SK-N-MC (cell line): ENCODE measurements around the gene GRM5.

ENCODE experiments used
- DNase-seq: peaks from one replicate; pipeline ENCODE4 v3.0.0-alpha.2; 2011; ENCODE audit warnings: low read depth, low spot score
- H3K27ac ChIP-seq: fragments of 200-600 bp; sonication (generic); 2 replicates; pipeline ENCODE4 v1.5.1; 2016; ENCODE audit warnings: mixed run types
- H3K36me3 ChIP-seq: fragments of 200-600 bp; sonication (generic); 2 replicates; pipeline ENCODE4 v1.6.1; 2017; ENCODE audit warnings: antibody characterized with exemption, low read length, mixed read lengths; ENCODE audit not compliant: insufficient read depth
- H3K4me3 ChIP-seq: fragments of 200-600 bp; sonication (generic); 2 replicates; pipeline ENCODE4 v1.5.1; 2016
- H3K9ac ChIP-seq: fragments of 200-600 bp; sonication (generic); 2 replicates; pipeline ENCODE4 v1.8.0; 2017; ENCODE audit warnings: mixed run types, mixed read lengths; ENCODE audit not compliant: insufficient read length
- H3K9me3 ChIP-seq: fragments of 200-600 bp; sonication (generic); 2 replicates; pipeline ENCODE4 v1.6.1; 2017; ENCODE audit warnings: low read depth, mild to moderate bottlenecking, antibody characterized with exemption, low read length, moderate library complexity, mixed read lengths
- EZH2 ChIP-seq: fragments of 200-600 bp; sonication (generic); IDR thresholded peaks from one replicate; pipeline ENCODE4 v1.6.1; 2017; ENCODE audit warnings: antibody characterized with exemption
- FOXP2 ChIP-seq: optimal IDR thresholded peaks from 2 replicates; pipeline ENCODE3; 2011; ENCODE audit warnings: mild to moderate bottlenecking, moderate library complexity; ENCODE audit not compliant: insufficient read depth; ENCODE audit errors: extremely low read length, control extremely low read depth
- POLR2AphosphoS5 ChIP-seq: IDR thresholded peaks from 2 replicates; pipeline ENCODE4 v1.6.1; 2012; ENCODE audit warnings: mild to moderate bottlenecking, low read depth, low read length, borderline replicate concordance

GRM5 gene

DNA sequence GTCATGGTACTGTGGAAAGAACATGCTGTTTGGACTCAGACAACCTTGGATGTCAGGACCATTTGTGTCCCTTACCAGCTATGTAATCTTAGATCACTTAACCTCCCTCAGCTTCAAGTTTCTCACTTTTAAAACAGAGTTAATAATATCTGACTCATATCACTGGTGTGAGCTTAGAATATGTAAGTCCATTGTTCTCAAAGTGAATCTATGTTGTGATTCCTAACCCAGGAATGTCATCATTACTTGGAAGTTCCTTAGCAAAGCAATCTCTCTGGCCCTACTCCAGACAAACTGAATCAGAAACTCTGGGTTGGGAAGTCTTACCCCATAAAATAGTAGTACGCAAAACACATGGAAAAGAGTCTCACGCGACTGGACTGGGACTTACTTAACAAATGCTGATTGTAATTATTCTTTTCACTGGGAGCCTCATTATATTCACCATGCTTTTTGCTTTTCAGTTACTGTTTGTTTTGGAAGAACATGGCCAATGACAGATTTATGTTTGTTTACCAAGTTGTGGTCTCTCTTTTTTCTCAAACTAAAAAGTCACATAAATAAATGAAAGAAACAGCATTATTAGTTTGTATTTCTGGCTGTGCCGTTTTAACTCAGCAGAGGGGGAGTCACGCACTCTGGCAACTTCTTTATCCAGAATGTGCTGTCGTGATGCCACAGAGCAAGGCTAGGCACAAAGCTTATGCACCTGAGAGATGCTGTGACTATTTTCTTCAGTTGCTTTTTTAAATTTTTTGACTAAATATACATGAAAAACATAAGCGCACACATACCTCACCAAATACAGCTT, 510.6 kb downstream of the GRM5 start:
- no peak overlapping the region for H3K4me3 ChIP-seq
- TF ChIP-seq POLR2AphosphoS5 = no peak
- TF ChIP-seq FOXP2 = no peak
- TF ChIP-seq EZH2 = no peak
- no peak overlapping the region for H3K9ac ChIP-seq
- H3K36me3 ChIP-seq = no peaks in the 10 kb centered on the region
- no peak overlapping the region for H3K27ac ChIP-seq
- no peaks in the 10 kb centered on the region for H3K9me3 ChIP-seq
- DNase-seq = no peak

DNA sequence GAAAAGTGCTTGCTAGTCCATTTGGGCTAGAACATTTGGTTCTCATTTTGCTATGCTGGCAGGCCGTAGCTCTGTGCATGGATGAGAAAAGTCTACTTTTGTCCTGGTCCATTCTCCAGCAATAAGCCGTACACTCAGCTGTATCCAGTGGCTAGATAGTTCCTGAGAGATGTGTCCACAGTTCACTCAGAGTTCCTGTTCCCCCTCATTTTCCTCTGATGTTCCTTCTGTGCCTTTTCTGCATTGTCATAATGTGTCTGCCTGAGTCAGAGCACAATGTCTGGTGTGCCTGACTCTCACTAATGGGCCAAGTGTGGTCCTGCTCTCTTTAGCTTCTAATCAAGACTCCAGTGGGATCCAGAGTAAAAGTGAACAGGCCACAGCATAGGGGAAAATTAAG, 512.6 kb downstream of the GRM5 start:
- Histone ChIP-seq H3K36me3 (no peaks in the 10 kb centered on the region), H3K4me3 (no peak overlapping the region), H3K27ac (no peak overlapping the region), H3K9me3 (no peaks in the 10 kb centered on the region), H3K9ac (no peak overlapping the region)
- TF ChIP-seq FOXP2 (no peak), POLR2AphosphoS5 (no peak), EZH2 (no peak)
- no peak for DNase-seq

DNA sequence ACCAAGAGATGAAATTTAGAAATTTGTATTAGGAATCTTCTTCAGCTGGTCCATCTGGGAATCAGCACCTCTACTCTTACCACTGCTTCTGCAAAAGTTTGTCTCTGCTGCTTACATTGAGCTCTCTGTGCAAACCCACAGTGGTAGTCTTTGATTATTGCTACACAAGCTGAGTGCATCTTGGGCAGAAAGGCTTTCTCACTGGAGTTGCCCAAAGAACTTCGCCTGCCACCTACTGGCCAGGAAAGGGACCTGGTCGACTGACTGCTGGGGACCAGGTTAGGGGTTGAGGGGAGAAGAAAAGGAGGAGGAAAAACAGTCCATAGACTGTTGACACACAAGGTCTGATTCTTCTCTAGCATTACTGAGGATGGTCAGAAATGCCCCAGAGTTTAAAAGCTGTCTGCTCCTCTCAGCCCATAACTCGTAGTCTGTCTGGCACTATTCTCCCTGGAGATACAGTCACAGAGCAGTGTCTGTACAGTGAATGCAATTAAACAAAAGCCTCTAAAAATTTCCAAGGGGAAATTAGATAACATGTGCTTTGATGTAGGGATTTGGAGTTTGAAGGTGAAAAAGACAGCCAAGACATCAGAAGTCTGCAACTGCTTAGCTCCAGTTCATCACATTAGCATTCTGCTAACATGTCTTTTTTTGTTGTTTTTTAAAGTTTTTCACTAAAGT, 513.3 kb downstream of the GRM5 start:
- no peak for DNase-seq
- Histone ChIP-seq H3K27ac (no peak overlapping the region), H3K9ac (no peak overlapping the region), H3K9me3 (no peaks in the 10 kb centered on the region), H3K4me3 (no peak overlapping the region), H3K36me3 (no peaks in the 10 kb centered on the region)
- TF ChIP-seq EZH2 (no peak), POLR2AphosphoS5 (no peak), FOXP2 (no peak)

DNA sequence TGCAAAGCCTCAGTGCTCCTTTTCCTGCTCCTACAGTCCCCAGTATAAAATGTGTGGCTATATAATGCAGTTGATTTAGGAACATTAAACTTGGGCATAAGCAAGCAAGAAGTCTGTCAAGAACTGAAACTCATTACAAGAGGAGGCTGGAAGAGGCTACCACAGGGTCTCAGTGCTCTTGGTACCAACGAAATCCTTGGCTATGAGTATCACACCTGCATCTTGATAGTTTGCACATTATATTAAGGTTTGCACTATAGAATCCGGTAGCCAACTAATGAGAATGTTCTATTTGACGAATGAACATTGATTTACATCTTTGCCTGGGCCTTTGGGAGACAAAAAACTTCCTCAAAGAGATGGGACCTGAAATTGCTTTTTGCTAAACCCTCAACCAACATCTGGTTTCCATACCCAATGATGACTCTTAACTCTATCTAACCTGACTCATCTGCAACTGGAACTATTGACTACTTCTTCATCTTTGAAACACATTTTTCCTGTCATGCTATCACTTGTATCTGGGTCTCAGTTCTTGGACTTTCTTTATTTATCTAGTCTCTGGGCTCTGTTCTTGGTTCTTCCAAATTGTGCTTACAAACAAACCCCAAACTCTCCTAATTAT, 521.0 kb downstream of the GRM5 start:
- H3K9me3 ChIP-seq = no peaks in the 10 kb centered on the region
- no peak for TF ChIP-seq POLR2AphosphoS5
- no peak for TF ChIP-seq EZH2
- no peak for TF ChIP-seq FOXP2
- no peak overlapping the region for H3K27ac ChIP-seq
- no peak for DNase-seq
- H3K9ac ChIP-seq = no peak overlapping the region
- no peak overlapping the region for H3K4me3 ChIP-seq
- H3K36me3 ChIP-seq = no peaks in the 10 kb centered on the region

DNA sequence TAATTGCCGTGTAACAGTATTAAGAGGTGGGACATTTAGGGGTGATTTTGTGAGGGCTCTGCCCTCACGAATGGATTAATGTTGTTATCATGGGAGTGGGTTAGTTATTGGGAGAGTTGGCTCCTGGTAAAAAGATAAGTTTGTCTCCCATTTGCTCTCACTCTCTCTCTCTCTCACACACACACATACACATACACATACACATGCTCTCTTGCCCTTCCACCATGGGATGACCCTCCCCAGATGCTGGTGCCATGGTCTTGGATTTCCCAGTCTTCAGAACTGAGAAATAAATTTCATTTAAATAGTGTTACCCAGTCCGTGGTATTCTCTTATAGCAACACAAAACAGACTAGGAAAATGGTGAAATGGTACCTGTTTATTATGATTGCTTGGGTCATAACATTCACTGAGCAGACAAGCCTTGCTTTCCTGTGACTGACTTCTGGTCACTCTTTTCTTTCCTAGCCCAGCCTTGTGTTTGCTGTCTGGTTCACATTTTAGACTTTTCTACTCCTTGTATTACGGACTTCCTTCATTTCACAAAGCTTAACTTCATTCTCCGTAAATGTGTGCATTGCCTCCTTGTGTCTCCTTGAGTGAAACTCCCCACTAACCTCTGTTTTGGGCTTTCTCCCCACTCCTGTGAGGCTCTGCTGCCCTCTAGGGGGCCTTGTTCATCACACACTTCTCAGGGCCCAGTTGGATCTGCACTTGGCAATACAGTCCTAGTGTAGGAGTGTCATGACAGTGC, 521.7 kb downstream of the GRM5 start:
- TF ChIP-seq FOXP2 (no peak), POLR2AphosphoS5 (no peak), EZH2 (no peak)
- H3K9ac ChIP-seq = no peak overlapping the region
- no peaks in the 10 kb centered on the region for H3K9me3 ChIP-seq
- H3K27ac ChIP-seq = no peak overlapping the region
- H3K4me3 ChIP-seq = 0 out of 2 replicates have a peak overlapping the region, but pooled peaks have one; percentile 17
- DNase-seq = peak; percentile 72
- no peaks in the 10 kb centered on the region for H3K36me3 ChIP-seq

DNA sequence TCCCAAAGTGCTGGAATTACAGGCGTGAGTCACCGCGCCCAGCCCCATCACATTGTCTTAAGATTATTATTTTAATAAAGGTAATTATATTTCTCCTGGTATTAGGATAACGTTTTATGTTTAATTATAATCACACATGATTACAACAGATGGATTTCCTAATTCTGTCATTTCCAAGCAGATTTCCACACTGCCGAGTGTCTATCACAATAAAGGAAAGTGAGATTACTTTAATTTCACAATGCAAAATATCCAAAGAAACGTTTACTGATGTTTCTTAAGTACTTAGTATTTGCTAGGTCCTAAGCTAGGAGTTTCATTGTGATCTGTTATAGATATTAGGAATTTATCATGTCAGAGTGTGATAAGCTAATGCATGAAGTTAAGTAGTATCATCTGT, 524.8 kb downstream of the GRM5 start:
- TF ChIP-seq EZH2 = no peak
- no peak overlapping the region for H3K9ac ChIP-seq
- H3K9me3 ChIP-seq = no peaks in the 10 kb centered on the region
- H3K36me3 ChIP-seq = no peaks in the 10 kb centered on the region
- no peak overlapping the region for H3K27ac ChIP-seq
- H3K4me3 ChIP-seq = no peak overlapping the region
- no peak for DNase-seq

DNA sequence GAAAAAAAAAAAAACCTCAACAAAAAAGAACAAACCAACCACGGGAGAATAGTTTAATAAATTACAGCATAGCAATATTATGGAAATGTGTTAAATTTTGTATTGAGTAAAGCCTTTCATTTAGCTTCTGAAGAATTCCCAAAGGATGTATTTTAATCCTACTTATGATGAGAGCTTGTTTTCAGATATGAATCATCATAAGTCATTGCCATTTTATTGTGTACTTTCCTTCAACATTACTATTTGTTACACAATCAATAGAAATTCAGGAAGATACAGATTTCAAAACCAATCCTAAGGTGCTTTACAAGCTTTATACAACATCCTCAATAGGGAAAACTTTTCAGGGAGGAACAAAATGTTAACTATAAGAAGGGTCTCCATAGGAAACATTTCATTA, 527.7 kb downstream of the GRM5 start:
- H3K4me3 ChIP-seq = no peak overlapping the region
- no peak for DNase-seq
- TF ChIP-seq EZH2 (no peak), FOXP2 (no peak), POLR2AphosphoS5 (no peak)
- no peak overlapping the region for H3K9ac ChIP-seq
- no peaks in the 10 kb centered on the region for H3K36me3 ChIP-seq
- no peaks in the 10 kb centered on the region for H3K9me3 ChIP-seq
- no peak overlapping the region for H3K27ac ChIP-seq

DNA sequence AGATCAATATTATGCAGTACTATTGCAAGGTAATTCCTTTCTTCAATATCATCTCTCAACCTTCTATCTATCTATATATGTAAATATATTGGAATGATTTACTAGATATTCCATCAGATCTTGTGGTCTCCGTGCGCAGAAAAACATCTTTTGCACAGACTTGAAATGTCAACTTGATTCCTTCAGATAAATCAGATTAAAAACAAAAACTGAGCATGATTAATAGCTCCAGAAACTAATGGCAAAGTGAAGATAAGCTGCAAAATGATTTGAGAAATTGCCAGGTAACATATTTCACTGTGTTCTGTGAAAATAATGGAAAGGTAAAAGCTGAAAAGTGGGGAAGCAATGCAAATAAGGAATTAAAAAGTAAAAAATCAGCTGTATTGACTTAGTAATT, 528.2 kb downstream of the GRM5 start:
- DNase-seq = no peak
- H3K27ac ChIP-seq = no peak overlapping the region
- no peak for TF ChIP-seq POLR2AphosphoS5
- TF ChIP-seq EZH2 = no peak
- no peak for TF ChIP-seq FOXP2

More for the DNA sequence above, 528.2 kb downstream of the GRM5 start:
- no peaks in the 10 kb centered on the region for H3K36me3 ChIP-seq
- no peak overlapping the region for H3K4me3 ChIP-seq
- no peak overlapping the region for H3K9ac ChIP-seq
- H3K9me3 ChIP-seq = no peaks in the 10 kb centered on the region
